GM18867 (cell line): Measurements from ENCODE around the gene CHST12.
"Not testable (repeated sequence)": the region's sequence is repeated elsewhere in the genome, so short reads cannot be mapped to it uniquely, and the experiment has no call there.

Experiments
- ATAC-seq: cut with Tn5 transposase; IDR thresholded peaks from one replicate; pipeline ENCODE4 v1.9.1; 2021; ENCODE audit warnings: mild to moderate bottlenecking, moderate library complexity; ENCODE audit not compliant: unreplicated experiment

Gene CHST12

DNA sequence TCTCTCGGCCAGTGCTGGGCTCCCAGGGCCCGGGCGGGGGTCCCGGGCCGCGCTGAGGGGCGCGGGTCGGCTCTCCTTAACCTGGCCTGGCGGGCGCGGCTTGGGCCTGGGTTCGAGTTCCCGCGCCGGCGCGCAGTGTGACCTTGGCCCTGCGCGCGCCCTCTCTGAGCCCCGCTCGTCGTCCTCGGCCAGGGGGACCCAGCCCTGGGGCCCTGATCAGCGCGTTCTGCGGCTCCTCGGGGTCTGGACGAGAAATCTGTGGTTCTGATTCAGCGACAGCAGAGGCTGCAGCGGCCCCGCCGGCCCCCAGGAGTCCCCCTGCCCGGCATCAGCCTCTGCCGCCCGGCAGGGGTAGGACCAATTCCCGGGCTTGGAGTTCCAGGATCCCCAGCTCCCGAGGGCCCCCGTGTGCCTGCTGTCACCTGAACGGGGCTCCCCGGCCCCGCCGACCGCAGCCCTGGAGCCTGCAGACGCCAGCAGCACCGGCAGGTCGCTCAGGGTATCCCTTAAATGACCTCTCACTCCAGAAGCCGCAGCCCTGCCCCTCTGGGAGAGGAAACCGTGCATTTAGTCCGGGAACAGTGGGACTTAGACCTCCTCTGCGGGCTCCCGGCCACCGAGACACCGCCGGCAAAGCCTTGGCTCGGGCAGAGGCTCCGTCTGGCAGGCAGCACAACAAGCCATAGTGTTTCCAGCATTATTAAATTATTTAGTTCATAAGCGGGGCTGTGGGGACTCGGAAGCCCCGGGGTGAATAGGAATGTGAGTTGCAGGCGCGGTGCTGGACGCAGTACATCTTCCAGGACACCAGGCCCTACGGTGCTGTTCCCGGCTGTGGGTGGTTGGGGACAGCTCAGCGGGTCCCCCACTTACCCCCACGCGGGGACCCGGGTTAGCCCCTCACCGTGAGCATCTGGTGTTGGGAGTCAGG is 572 bp downstream of the CHST12 start:
- peak; percentile 1 for ATAC-seq

DNA sequence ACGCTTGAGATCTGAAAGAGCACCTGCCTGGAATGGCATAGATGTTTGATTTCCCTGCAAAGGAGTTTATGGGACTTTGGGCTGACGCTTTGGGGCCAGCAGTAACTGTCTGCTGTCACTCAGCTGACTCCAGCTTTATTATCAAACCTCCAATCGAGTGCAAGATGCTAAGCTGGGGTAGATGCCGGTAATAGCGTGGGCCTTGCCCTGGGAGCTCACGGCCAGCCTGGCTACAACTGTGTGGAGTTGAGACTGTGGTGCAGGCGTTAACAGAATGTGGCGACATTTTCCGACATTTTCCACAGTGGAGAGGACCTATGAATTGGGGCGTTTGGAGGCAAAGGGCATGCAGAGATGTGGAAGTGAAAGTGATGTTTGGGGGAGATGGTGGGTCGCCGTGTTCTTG is 1.3 kb downstream of the CHST12 start:
- ATAC-seq = no peak

DNA sequence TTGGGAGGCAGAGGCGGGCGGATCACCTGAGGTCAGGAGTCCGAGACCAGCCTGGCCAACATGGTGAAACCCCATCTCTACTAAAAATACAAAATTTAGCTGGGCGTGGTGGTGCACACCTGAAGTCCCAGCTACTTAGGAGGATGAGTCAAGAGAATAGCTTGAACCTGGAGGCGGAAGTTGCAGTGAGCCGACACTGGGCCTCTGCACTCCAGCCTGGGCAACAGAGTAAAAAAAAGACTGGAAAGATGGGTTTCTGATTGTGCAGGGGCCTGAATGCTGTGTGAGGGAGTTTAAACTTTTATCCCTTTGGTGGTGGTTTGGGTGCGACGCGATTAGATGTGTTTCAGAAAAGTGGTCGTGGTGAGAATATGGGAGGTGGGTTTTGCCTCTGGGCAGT is 1.8 kb downstream of the CHST12 start:
- ATAC-seq = no peak

DNA sequence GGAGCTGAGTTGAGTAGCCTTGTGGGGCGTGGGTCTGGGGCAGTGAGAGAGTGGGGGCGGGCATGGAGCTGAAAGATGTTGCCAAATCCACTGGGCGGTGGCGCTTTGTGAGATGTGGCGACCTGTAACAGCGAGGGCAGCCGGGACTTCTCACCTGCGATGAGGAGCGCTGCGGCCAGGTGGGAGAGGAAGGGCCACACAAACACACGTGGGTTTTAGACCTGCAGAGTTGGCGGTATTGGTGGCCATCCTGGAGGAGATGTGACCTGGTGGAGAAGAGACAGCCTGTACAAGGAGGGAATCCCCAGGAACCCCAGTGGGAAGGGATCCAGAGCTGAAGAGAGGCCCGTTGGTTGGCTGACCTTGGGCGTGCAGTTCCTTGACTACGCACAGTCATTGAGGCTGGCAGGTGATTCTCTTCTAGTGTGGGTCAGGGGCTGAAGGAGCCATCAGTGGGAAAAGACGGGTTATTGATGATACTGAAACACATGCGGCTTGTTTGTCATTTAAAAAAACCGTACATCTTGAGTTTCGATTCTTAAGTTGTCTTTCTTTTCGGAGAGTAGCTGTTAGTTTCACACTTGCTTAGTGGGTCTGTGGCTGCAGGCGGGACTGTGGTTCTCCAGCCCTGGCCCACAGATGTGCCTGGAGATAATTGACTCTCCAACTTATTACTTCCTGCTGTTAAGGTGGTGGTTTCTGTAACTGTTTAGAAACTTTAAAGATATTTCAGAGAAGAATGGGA is 2.4 kb downstream of the CHST12 start:
- ATAC-seq = peak; percentile 53

DNA sequence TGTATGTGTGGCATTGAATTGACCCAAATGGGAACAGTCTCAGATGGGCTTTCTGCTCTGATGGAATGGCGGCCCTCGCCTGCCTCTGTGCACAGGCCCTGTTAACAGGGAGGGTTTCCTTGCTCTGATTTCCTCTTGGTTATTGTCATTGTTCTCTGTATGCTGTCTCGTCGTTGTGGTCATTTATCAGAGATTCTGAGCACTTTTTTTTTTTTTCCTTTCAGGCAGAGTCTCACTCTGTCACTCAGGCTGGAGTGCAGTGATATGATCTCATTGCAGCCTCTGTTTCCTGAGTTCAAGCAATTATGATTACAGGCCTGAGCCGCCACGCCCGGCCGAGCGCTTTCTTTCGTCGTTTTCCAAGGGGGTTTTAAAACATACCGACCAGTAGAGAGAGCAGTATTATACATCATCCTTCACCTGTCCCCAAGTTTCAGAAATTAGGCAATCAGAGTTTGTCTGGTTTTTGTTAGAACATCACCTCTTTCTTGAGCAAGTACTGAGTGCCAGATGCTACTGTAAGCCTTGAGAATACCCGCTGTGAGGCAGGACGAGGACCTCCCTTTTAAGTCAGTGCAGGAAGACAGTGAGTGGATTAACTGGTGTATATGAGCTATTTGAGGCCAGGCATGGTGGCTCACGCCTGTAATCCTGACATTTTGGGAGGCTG is 6.5 kb downstream of the CHST12 start:
- ATAC-seq = no peak

DNA sequence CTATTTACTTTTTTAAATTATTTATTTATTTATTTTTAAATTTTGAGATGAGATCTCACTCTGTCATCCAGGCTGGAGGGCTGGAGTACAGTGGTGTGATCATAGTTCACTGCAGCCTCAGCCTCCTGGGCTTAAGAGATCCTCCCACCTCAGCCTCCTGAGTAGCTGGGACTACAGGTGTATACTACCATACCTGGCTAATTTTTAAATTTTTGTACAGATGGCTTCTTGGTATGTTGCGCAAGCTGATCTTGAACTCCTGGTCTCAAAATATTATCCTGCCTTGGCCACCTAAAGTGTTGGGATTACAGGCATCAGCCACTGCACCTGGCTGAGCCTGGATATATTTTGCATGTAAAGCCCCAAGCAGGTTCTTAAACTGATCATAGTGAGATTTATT is 7.6 kb downstream of the CHST12 start:
- ATAC-seq = no peak

DNA sequence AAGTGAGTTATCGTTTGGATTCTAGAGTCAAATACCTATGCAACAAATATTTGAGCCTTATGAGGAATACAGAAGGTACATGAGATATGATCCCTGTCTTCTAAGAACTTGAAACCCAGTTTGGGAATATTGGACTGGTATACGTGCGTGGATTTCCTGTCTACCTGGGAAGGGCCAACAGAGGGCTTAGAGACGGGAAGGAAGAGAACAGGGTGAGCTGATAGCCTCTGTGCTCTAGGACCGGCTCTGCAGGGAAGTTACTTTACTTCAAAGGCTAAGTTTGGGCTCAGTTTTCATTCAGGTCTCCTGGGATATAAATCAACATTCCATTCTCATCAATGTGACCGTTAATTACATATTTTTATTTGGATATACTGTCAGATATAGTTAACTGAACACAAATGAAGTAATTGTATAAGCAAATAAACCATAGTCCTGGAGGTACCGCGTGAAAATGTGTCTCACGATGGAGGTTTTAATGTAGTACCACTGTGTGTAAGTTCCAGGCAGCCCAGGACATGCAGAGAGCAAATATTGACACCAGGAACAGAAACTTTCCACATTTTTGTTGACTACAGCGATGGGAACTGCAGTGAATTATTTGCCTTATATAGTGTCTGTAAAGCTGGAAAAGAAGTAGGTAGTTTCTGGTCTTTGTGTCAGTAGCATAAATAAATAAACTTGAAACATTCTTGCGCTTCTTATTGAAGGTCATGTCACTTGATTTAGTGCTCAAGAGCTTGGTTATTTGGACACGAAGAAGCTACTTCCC is 8.6 kb downstream of the CHST12 start:
- no peak for ATAC-seq

DNA sequence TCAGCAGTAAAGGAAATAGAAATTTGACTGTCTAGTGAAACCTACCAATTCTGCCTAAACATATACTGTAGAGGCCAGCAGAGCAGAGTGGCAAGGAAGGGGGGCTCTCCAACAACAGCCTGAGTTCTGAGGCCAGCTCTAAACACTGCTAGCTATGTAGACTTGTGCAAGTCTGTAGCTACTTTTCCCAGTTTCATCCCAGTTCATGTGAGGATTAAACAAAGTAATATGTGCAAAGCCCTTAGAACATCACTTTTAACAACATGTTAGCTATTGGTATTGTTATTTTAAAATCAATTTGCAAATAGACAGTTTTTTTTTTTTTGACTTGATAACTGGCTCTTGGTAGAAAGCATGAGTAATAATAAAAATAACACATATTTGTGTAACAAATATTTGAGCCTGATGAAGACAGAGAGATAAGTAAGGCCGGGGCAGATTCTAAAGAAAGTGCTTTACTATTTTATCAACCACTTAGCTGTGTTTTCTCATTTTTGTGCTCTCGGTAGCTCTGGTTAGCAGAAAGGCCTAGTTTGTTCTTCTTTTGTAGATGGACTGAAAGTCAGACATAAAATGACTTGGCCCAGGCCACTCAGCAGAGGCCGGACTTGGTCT is 9.3 kb downstream of the CHST12 start:
- no peak for ATAC-seq

DNA sequence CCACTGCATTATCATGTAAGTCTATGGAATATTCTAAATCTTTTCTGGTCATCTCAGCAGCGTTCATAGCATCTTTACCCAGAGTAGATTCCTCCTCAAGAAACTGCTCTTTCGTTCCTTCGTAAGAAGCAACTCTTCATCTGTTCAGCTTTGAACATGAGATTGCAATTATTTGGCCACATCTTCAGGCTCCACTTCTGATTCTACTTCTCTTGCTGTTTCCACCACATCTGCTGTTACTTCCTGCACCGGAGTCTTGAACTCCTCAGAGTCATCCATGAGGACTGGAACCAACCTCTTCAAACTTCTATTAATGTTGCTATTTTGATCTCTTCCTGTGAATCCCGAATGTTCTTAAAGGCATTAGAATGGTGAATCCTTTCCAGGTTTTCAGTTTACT is 12.7 kb downstream of the CHST12 start:
- ATAC-seq = no peak

DNA sequence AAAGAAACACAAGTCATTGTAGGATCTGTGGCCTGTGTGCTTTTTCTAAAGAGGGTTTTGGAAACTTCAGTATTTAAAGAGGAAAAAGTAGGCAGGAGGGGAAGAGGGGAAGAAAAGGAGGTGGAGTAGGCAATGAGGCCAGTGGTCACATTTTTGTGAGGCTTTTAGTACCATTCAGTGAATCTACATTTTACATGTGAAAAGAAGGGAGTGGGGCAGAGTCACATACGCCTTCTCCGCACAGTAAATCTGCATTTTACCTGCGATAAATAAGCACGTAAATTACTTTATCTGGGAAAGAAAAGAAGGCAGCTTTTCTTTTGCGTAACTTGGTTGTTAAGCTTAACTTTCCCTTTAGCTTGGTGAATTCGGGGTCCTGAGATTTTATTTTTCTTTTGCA is 13.2 kb downstream of the CHST12 start:
- ATAC-seq = no peak

DNA sequence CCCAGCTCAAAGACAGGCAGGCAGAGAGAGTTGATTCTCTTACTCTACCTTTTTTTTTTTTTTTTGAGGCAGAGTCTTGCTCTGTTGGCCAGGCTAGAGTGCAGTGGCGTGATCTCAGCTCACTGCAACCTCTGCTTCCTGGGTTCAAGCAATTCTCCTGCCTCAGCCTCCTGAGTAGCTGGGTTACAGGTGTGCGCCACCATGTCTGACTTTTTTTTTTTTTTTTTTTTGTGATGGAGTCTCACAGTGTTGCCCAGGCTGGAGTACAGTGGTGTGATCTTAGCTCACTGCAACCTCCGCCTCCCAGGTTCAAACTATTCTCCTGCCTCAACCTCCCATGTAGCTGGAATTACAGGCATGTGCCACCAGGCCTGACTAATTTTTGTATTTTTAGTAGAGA is 13.8 kb downstream of the CHST12 start:
- not testable (repeated sequence) for ATAC-seq

DNA sequence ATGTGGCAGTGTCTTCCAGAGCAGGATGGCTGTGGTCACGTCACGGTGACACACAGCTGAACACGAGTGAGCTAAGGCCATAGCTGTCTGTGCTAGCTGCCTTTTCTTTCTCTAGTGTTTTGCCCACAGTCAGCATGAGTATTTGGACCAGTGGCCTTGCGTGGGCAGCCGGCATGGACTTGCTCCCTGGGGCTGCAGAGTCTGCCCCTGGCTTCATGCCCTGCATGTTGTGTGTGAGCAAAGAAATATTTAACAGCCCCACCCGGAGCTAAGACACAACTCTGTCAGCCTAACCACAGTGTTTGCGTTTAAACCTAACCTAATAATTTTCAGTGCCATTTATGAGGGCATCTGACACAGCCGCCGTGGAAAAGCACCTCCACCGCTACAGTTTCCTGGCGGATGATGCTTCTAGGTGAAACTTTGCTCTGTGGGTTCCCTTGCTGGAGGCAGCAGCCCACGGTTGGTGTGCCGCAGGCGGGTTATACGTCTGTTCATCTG is 14.6 kb downstream of the CHST12 start:
- ATAC-seq = no peak

DNA sequence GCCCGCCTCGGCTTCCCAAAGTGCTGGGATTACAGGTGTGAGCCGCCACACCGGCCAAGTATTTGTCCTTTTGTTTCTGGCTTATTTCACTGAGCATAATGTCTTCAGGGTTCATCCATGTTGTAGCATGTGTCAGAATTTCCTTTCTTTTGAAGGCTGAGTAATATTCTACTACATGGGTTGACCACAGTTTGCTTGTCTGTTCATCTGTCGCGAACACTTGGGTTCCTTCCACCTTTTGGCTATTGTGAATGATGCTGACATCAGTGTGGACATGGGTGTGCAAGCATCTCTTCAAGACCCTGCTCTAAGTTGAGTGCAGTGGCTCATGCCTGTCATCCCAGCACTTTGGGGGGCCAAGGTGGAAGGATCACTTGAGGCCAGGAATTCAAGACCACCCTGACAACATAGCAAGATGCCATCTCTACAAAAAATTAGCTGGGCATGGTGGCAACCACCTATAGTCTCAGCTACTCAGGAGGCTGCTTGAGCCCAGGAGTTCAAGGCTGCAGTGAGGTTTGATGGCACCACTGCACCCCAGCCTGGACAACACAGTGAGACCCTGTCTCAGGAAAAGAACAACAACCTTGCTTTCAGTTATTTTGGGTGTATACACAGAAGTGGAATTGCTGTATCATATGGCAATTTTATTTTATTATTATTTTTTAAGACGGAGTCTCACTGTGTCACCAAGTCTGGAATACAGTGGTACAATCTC is 17.0 kb downstream of the CHST12 start:
- ATAC-seq = no peak

DNA sequence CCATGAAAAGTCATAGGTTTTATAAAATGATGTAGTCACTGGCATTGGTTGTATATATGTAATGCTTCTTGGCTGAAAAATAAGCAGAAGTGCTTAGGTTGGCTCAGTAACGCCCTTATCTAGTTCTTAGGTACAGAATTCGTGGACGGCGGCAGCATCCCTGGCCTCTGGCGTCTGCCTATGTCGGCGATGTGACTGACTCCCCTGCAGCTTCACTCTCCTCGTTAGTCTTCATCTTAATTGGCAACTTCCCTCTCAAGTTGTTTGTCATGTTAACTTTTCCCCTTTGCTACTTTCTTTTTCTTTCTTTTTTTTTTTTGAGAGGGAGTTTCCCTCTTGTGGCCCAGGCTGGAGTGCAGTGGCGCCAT is 18.5 kb downstream of the CHST12 start:
- no peak for ATAC-seq

DNA sequence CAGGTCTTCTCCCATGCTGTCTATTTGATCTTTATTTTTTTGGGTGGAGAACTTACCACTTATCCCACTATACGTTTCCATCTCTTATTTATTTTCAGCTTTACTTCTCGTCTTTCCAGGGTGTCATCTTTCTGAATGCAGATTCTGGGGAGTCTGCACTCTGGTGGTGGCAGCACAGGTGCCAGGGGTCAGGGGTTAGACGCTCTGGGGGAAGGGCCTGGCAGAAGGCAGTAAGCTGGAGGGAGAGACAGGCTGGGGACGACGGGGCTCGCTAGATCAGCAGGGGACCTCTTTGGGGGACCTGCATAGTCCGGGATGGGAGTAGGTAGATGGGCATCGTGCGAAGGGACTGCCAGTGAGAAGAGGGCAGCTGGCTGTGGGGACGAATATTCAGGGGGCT is 22.3 kb downstream of the CHST12 start:
- no peak for ATAC-seq

DNA sequence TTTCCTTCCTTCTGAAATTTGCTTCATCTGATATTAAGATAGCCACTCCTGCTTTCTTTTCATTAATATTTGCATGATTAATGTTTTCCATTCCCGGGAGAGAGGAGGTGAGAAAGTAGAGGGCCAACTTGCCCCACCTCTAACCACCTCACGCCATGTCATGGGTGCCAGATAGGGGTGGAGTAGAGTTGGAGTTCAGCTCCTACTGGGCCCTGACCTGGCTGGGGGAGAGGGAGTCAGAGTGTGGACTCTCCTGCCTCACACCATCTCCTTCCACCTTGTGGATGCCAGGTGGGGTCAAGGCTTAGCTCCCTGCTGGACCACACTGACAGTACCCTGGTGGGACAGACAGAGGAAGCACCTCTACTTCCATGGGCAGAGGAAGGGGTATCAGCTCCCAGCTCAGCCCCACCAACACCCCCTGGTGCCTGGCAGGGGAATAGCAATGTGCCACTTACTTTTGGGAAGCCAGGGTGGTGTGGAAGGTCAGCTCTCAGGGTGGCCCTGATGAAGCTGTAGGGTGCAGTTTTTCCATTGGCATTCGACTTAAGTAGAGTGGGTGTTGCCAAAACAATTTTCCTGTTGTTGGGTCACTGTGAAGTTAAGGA is 28.0 kb downstream of the CHST12 start:
- no peak for ATAC-seq

DNA sequence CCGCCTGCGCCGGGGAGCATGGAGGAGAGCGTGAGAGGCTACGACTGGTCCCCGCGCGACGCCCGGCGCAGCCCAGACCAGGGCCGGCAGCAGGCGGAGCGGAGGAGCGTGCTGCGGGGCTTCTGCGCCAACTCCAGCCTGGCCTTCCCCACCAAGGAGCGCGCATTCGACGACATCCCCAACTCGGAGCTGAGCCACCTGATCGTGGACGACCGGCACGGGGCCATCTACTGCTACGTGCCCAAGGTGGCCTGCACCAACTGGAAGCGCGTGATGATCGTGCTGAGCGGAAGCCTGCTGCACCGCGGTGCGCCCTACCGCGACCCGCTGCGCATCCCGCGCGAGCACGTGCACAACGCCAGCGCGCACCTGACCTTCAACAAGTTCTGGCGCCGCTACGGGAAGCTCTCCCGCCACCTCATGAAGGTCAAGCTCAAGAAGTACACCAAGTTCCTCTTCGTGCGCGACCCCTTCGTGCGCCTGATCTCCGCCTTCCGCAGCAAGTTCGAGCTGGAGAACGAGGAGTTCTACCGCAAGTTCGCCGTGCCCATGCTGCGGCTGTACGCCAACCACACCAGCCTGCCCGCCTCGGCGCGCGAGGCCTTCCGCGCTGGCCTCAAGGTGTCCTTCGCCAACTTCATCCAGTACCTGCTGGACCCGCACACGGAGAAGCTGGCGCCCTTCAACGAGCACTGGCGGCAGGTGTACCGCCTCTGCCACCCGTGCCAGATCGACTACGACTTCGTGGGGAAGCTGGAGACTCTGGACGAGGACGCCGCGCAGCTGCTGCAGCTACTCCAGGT is 29.7 kb downstream of the CHST12 start:
- no peak for ATAC-seq
